ENCODE data around the gene CHI3L1. TPM values are rescaled to one million over a fixed set of nuclear protein-coding genes. Genes with fewer than 3 reads are reported as not detected.

The CHI3L1 gene
- total RNA-seq, 2 donors from 2014 or later = 5.4 to 8.2 TPM

- intact Hi-C loops (cut with DNase I) = no loop called here
- no peak for TF ChIP-seq POLR2A (IDR thresholded peaks at IDR 0.05)
- TF ChIP-seq, protein P1, sequence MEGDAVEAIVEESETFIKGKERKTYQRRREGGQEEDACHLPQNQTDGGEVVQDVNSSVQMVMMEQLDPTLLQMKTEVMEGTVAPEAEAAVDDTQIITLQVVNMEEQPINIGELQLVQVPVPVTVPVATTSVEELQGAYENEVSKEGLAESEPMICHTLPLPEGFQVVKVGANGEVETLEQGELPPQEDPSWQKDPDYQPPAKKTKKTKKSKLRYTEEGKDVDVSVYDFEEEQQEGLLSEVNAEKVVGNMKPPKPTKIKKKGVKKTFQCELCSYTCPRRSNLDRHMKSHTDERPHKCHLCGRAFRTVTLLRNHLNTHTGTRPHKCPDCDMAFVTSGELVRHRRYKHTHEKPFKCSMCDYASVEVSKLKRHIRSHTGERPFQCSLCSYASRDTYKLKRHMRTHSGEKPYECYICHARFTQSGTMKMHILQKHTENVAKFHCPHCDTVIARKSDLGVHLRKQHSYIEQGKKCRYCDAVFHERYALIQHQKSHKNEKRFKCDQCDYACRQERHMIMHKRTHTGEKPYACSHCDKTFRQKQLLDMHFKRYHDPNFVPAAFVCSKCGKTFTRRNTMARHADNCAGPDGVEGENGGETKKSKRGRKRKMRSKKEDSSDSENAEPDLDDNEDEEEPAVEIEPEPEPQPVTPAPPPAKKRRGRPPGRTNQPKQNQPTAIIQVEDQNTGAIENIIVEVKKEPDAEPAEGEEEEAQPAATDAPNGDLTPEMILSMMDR (IDR thresholded peaks at IDR 0.05) = no peak
- H3K27me3 ChIP-seq = no peaks in the 10 kb centered on the region
- H3K4me3 ChIP-seq = no peak overlapping the region
- H3K27ac ChIP-seq = no peak overlapping the region
- H3K36me3 ChIP-seq (replicated peaks in 1 of 2; ENCODE audit: insufficient read depth in 1 of 2, low read depth in 2 of 2) = no peaks in the 10 kb centered on the region
- ATAC-seq (no peak), DNase-seq (no peak)
- WGBS, 2 donors = 66 to 85% methylated on average over 10 to 11 of the region's 11 CpGs
- H3K9me3 ChIP-seq = no peaks in the 10 kb centered on the region
- H3K4me1 ChIP-seq = peaks cover 9% of the 10 kb centered on the region
Observed at GRCh38 chr1:203180611-203181330, 5.7 kb downstream of the CHI3L1 start.

DNA sequence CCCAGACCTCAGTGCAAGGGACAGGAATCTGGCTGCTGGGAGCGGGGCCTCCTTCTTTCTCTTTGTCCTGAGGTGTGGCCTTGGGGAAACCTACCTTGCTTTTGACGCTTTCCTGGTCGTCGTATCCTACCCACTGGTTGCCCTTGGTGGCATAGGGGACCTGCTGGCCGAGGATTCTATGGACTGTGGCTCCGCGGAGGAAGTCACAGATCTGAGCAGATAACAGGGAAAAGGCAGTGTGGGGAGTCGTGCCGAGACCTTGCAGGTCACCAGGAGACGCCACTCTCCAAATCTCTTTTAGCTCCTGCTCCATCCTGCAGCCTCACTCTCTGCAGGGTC is 6.9 kb downstream of the CHI3L1 start:
- ATAC-seq (no peak), DNase-seq (no peak)
- Histone ChIP-seq H3K4me3 (no peak overlapping the region), H3K27ac (no peak overlapping the region), H3K9me3 (no peaks in the 10 kb centered on the region), H3K27me3 (no peaks in the 10 kb centered on the region), H3K4me1 (peaks cover 16% of the 10 kb centered on the region), H3K36me3 (replicated peaks in 1 of 2; ENCODE audit: insufficient read depth in 1 of 2, low read depth in 2 of 2) (no peaks in the 10 kb centered on the region)
- intact Hi-C loops (cut with DNase I) = no loop called here
- 84 to 92% methylated on average over 10 of the region's 10 CpGs for WGBS, 2 donors
- TF ChIP-seq, protein P1 (IDR thresholded peaks at IDR 0.05) = no peak
- TF ChIP-seq POLR2A (IDR thresholded peaks at IDR 0.05) = no peak

GRCh38 chr1:203178821-203179666 is 7.5 kb downstream of the CHI3L1 start:
- H3K36me3 ChIP-seq (replicated peaks in 1 of 2; ENCODE audit: insufficient read depth in 1 of 2, low read depth in 2 of 2) = no peaks in the 10 kb centered on the region
- H3K27me3 ChIP-seq = no peaks in the 10 kb centered on the region
- TF ChIP-seq, protein P1 (IDR thresholded peaks at IDR 0.05) = no peak
- TF ChIP-seq POLR2A (IDR thresholded peaks at IDR 0.05) = no peak
- peaks cover 16% of the 10 kb centered on the region for H3K4me1 ChIP-seq
- intact Hi-C loops (cut with DNase I) = no loop called here
- DNase-seq (peak in 3 of 4 donors; percentile 20 to 48 (median 48)), ATAC-seq (peak; percentile 12)
- no peak overlapping the region for H3K4me3 ChIP-seq
- no peak overlapping the region for H3K27ac ChIP-seq
- 63 to 79% methylated on average over 6 to 14 of the region's 14 CpGs for WGBS, 2 donors
- H3K9me3 ChIP-seq = no peaks in the 10 kb centered on the region

DNA sequence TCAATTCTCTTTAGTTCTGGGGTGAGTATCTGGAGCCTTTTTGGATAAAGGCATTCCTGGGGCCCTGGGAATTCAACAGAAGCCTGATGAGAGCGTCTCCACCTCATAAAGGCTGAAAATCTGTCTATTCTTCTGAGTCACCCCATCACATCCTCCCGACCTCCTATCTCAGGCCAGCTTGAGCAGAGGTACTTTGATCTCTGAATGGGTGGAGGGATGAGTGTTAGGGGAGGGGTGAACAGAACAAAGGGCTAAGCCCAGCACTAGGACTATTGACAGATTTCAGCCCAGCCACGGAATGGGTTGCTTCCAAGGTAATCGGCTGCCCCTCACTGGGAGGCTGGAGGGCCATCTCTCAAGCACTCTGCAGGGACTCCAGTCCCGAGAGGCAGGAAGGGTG is 8.4 kb downstream of the CHI3L1 start:
- no peak for ATAC-seq
- H3K27ac ChIP-seq = no peak overlapping the region
- DNase-seq = no peak
- H3K4me3 ChIP-seq = no peak overlapping the region
- H3K27me3 ChIP-seq = no peaks in the 10 kb centered on the region
- H3K4me1 ChIP-seq = peaks cover 18% of the 10 kb centered on the region
- intact Hi-C loops (cut with DNase I) = no loop called here
- H3K9me3 ChIP-seq = no peaks in the 10 kb centered on the region
- H3K36me3 ChIP-seq (replicated peaks in 1 of 2; ENCODE audit: insufficient read depth in 1 of 2, low read depth in 2 of 2) = no peaks in the 10 kb centered on the region
- no peak for TF ChIP-seq POLR2A (IDR thresholded peaks at IDR 0.05)
- TF ChIP-seq, protein P1 (IDR thresholded peaks at IDR 0.05) = no peak
- WGBS, 2 donors = 58 to 60% methylated on average over 5 of the region's 5 CpGs
